C4-2B (cell line): Measurements from ENCODE around the gene MYO7A.

Source experiments
- ZFX ChIP-seq: fragments of 450-650 bp; IDR thresholded peaks from 2 replicates; pipeline ENCODE4 v1.6.1; 2017
- TF ChIP-seq, protein P1 (sequence below): fragments of 450-650 bp; conservative IDR thresholded peaks from 2 replicates; pipeline ENCODE4 v1.5.1; 2017; ENCODE audit warnings: mild to moderate bottlenecking

- TF ChIP-seq, protein P1, sequence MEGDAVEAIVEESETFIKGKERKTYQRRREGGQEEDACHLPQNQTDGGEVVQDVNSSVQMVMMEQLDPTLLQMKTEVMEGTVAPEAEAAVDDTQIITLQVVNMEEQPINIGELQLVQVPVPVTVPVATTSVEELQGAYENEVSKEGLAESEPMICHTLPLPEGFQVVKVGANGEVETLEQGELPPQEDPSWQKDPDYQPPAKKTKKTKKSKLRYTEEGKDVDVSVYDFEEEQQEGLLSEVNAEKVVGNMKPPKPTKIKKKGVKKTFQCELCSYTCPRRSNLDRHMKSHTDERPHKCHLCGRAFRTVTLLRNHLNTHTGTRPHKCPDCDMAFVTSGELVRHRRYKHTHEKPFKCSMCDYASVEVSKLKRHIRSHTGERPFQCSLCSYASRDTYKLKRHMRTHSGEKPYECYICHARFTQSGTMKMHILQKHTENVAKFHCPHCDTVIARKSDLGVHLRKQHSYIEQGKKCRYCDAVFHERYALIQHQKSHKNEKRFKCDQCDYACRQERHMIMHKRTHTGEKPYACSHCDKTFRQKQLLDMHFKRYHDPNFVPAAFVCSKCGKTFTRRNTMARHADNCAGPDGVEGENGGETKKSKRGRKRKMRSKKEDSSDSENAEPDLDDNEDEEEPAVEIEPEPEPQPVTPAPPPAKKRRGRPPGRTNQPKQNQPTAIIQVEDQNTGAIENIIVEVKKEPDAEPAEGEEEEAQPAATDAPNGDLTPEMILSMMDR = no peak
- TF ChIP-seq ZFX = no peak
These were observed 16.3 kb downstream of the MYO7A start for GRCh38 chr11:77144196-77144856.
